ENCODE results near the gene SMC6. TPM values are rescaled to one million over a fixed set of nuclear protein-coding genes. Genes with fewer than 3 reads are reported as not detected.

Gene SMC6
- total and polyA plus RNA-seq, 10 of the 15 experiments (the other 5 are each of a cell fraction or from before 2014, with no cell fraction given) = 12.8 to 63.8 (median 38.8) TPM

DNA sequence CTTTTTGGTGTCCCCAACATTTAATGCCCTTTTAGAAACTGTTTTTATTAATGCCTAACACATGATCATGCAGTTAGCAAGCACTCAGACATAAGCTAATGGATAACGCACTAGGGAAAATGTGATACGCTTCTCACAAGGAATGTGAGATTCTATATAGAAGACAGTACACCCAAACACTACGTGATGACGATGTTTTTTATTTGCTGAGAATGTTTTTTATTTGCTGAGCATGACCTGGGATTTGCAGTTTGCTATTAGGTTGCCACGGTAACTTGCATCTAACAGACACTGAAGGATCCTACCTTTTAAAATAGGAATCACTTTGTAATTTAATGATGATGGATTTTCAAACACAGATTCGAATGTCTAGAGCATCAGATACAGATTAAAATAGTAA is 4.9 kb downstream of the SMC6 start:
- TF ChIP-seq HCFC1 (IDR thresholded peaks at IDR 0.05; ENCODE audit: low read length) = no peak
- TF ChIP-seq MEF2A (IDR thresholded peaks at IDR 0.05; ENCODE audit: insufficient read depth, low read depth, low read length) = no peak
- TF ChIP-seq POLR2A (IDR thresholded peaks at IDR 0.05; ENCODE audit: low read depth, low read length) = no peak
- TF ChIP-seq ZNF217 (IDR thresholded peaks at IDR 0.05) = no peak
- no peak for TF ChIP-seq SIX5 (IDR thresholded peaks at IDR 0.05; ENCODE audit: low read depth, low read length, severe bottlenecking)
- ChIA-PET POLR2A (no interaction called here), RAD21 (ENCODE audit: unreplicated experiment) (interaction anchor here (0.9 kb wide), 1 partner anchor 74 kb away, joined by 3 read pairs; no protein-coding TSS in a partner anchor), SMC1A (ENCODE audit: uncharacterized antibody, unreplicated experiment) (interaction anchor here (1.2 to 2.3 kb wide), 6 partner anchors 8 to 76 kb away, joined by 3 to 13 read pairs (median 4); no protein-coding TSS in a partner anchor), CTCF (interaction anchor here (0.7 to 3.9 kb wide), 9 partner anchors 8 to 92 kb away, joined by 3 to 29 read pairs (median 3); no protein-coding TSS in a partner anchor)
- Histone ChIP-seq H3K4me2 (ENCODE audit: control insufficient read depth, insufficient read depth) (0 out of 2 replicates have a peak overlapping the region, but pooled peaks have one; percentile 21), H3K4me3 (no peak overlapping the region), H3K4me1 (ENCODE audit: control insufficient read depth, insufficient read depth, low read length) (peaks cover 6% of the 10 kb centered on the region), H3K36me3 (ENCODE audit: control insufficient read depth in 2 of 2, insufficient read depth in 2 of 2, low read length in 1 of 2) (no peaks in the 10 kb centered on the region), H3K27ac (ENCODE audit: control insufficient read depth, insufficient read depth) (no peak overlapping the region), H3K79me2 (ENCODE audit: control insufficient read depth, insufficient read depth, low read length) (peaks cover 62% of the 10 kb centered on the region), H3K27me3 (replicated peaks in 1 of 2; ENCODE audit: control insufficient read depth in 2 of 2, insufficient read depth in 2 of 2, low read length in 1 of 2) (no peaks in the 10 kb centered on the region), H3K9ac (ENCODE audit: control insufficient read depth, insufficient read depth, low read length) (no peak overlapping the region), H2AFZ (ENCODE audit: control insufficient read depth, low read depth, low read length) (no peak overlapping the region), H3K9me3 (replicated peaks; ENCODE audit: control insufficient read depth, insufficient read depth, low read length) (no peaks in the 10 kb centered on the region), H4K20me1 (ENCODE audit: control insufficient read depth, insufficient read depth) (no peaks in the 10 kb centered on the region)
- no peak for ATAC-seq
- intact Hi-C loops (cut with micrococcal nuclease; ENCODE audit: unreplicated experiment) (no loop called here), in situ Hi-C loops (cut with MboI) (no loop called here)
- no peak for DNase-seq (ENCODE audit: low read depth, low spot score)
- WGBS (ENCODE audit: insufficient coverage, insufficient replicate concordance, low lambda C conversion rate, missing lambda C conversion rate) = 99% methylated on average over 6 of the region's 6 CpGs
- FAIRE-seq = no peak
- no TSS peak for BruUV-seq (replicated peaks)

DNA sequence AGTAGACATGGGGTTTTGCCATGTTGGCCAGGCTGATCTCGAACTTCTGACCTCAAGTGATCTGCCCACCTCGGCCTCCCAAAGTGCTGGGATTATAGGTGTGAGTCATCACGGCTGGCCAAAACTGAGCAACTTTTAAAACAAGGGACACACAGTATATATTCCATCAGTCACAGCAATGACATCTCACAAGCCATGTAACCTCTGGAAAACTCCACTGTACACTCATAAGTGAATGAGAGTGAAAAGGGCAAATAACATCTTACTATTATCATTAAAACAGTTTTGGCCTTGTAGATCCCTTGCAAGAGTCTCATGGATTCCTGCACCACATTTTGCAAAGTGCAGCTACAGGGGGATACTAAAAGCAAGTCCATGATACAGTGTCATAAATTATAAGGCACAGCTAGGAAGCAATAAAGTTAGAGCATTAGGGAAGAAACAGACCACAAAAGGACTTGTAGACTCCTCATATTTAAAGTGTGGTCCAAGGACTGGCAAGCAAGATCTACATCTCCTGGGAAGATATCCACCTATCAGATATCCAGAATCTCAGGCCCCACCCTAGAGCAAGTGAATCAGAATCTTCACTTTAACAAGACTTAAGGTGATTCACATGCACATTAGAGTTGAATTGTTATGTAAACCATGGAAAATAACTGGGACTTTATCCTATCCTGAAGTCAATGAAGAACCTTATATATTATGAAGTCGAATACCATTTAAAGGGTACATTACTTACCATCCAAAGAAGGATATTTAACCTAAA is 5.7 kb downstream of the SMC6 start:
- SMC1A ChIA-PET (ENCODE audit: uncharacterized antibody, unreplicated experiment) = interaction anchor here (0.8 to 2.3 kb wide), 8 partner anchors 9 to 83 kb away, joined by 3 to 13 read pairs (median 4); no protein-coding TSS in a partner anchor
- H3K4me1 ChIP-seq (ENCODE audit: control insufficient read depth, insufficient read depth, low read length) = peaks cover 6% of the 10 kb centered on the region
- POLR2A ChIA-PET = interaction anchor here (0.9 to 1.3 kb wide), 2 partner anchors 19 to 58 kb away, joined by 3 to 4 read pairs; no protein-coding TSS in a partner anchor
- no peak for FAIRE-seq
- H3K9me3 ChIP-seq (replicated peaks; ENCODE audit: control insufficient read depth, insufficient read depth, low read length) = no peaks in the 10 kb centered on the region
- no peak for DNase-seq (ENCODE audit: low read depth, low spot score)
- peaks cover 55% of the 10 kb centered on the region for H3K79me2 ChIP-seq (ENCODE audit: control insufficient read depth, insufficient read depth, low read length)
- no peak overlapping the region for H3K4me2 ChIP-seq (ENCODE audit: control insufficient read depth, insufficient read depth)
- WGBS (ENCODE audit: insufficient coverage, insufficient replicate concordance, low lambda C conversion rate, missing lambda C conversion rate) = 95% methylated on average over 4 of the region's 4 CpGs
- BruUV-seq (replicated peaks) = no TSS peak
- in situ Hi-C loops (cut with MboI) = no loop called here
- intact Hi-C loops (cut with micrococcal nuclease; ENCODE audit: unreplicated experiment) = no loop called here
- H2AFZ ChIP-seq (ENCODE audit: control insufficient read depth, low read depth, low read length) = no peak overlapping the region
- RAD21 ChIA-PET (ENCODE audit: unreplicated experiment) = interaction anchor here (0.8 to 1.0 kb wide), 3 partner anchors 52 to 76 kb away, joined by 3 read pairs; no protein-coding TSS in a partner anchor
- no peaks in the 10 kb centered on the region for H3K36me3 ChIP-seq (ENCODE audit: control insufficient read depth in 2 of 2, insufficient read depth in 2 of 2, low read length in 1 of 2)
- H4K20me1 ChIP-seq (ENCODE audit: control insufficient read depth, insufficient read depth) = no peaks in the 10 kb centered on the region
- no peak overlapping the region for H3K4me3 ChIP-seq
- ATAC-seq = no peak
- H3K9ac ChIP-seq (ENCODE audit: control insufficient read depth, insufficient read depth, low read length) = no peak overlapping the region
- H3K27me3 ChIP-seq (replicated peaks in 1 of 2; ENCODE audit: control insufficient read depth in 2 of 2, insufficient read depth in 2 of 2, low read length in 1 of 2) = no peaks in the 10 kb centered on the region
- CTCF ChIA-PET = interaction anchor here (0.7 to 1.7 kb wide), 7 partner anchors 9 to 91 kb away, joined by 3 to 8 read pairs (median 3); no protein-coding TSS in a partner anchor
- no peak overlapping the region for H3K27ac ChIP-seq (ENCODE audit: control insufficient read depth, insufficient read depth)
- TF ChIP-seq BCL11A (IDR thresholded peaks at IDR 0.05; ENCODE audit: low read depth, low read length) = no peak
- no peak for TF ChIP-seq EGR1 (IDR thresholded peaks at IDR 0.05; ENCODE audit: borderline replicate concordance in 1 of 2, low read depth in 2 of 2, low read length in 2 of 2)
- TF ChIP-seq, protein P1, sequence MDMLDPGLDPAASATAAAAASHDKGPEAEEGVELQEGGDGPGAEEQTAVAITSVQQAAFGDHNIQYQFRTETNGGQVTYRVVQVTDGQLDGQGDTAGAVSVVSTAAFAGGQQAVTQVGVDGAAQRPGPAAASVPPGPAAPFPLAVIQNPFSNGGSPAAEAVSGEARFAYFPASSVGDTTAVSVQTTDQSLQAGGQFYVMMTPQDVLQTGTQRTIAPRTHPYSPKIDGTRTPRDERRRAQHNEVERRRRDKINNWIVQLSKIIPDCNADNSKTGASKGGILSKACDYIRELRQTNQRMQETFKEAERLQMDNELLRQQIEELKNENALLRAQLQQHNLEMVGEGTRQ (IDR thresholded peaks at IDR 0.05; ENCODE audit: borderline replicate concordance, low read depth, low read length) = no peak
- no peak for TF ChIP-seq TARDBP (IDR thresholded peaks at IDR 0.05; ENCODE audit: borderline replicate concordance)
- no peak for TF ChIP-seq JUND (IDR thresholded peaks at IDR 0.05; ENCODE audit: low read depth, low read length)
- no peak for TF ChIP-seq JUNB (IDR thresholded peaks at IDR 0.05)
- TF ChIP-seq CBFB (IDR thresholded peaks at IDR 0.05; ENCODE audit: low read depth) = no peak
- no peak for TF ChIP-seq RCOR1 (conservative IDR thresholded peaks at IDR 0.05; ENCODE audit: low read depth, low read length)
- no peak for TF ChIP-seq NFYA (IDR thresholded peaks at IDR 0.05; ENCODE audit: borderline replicate concordance, low read depth, low read length)
- TF ChIP-seq ZNF207 (IDR thresholded peaks at IDR 0.05; ENCODE audit: borderline replicate concordance) = no peak
- no peak for TF ChIP-seq MYC (IDR thresholded peaks at IDR 0.05; ENCODE audit: insufficient read depth, insufficient read length, insufficient replicate concordance, low read length, severe bottlenecking)
